HepG2 (cell line): ENCODE results near the gene RNPC3. TPM values are rescaled to one million over a fixed set of nuclear protein-coding genes. Genes with fewer than 3 reads are reported as not detected.

Source experiments
- ATF4 ChIP-seq, 2 experiments: fragments of 450-650 bp in 1 of 2; sonication (generic) in 1 of 2; formaldehyde crosslinking; IDR thresholded peaks; 2 replicates each; pipeline versions ENCODE4 v1.5.0 to v1.8.0; 2020 to 2022; ENCODE audit warnings: mild to moderate bottlenecking in 1 of 2, missing genetic modification reagents in 1 of 2
- CHD4 ChIP-seq: fragments of 200-600 bp; sonication (generic); IDR thresholded peaks from 2 replicates; pipeline ENCODE4 v1.7.0; 2017; ENCODE audit warnings: mild to moderate bottlenecking, low read length, borderline replicate concordance
- ELK4 ChIP-seq: sonication (generic); formaldehyde crosslinking; IDR thresholded peaks from 2 replicates; pipeline ENCODE4 v1.9.0; 2021; ENCODE audit warnings: missing genetic modification reagents, borderline replicate concordance
- HMG20B ChIP-seq: conservative IDR thresholded peaks from 2 replicates; pipeline ENCODE4 v1.6.1; 2016; ENCODE audit warnings: missing genetic modification reagents, missing compliant biosample characterization
- HMGXB3 ChIP-seq: sonication (generic); formaldehyde crosslinking; IDR thresholded peaks from 2 replicates; pipeline ENCODE4 v1.4.0; 2020; ENCODE audit warnings: missing genetic modification reagents, borderline replicate concordance
- KLF12 ChIP-seq: sonication (generic); formaldehyde crosslinking; IDR thresholded peaks from 2 replicates; pipeline ENCODE4 v1.4.0; 2020; ENCODE audit warnings: missing genetic modification reagents, borderline replicate concordance
- KLF9 ChIP-seq: IDR thresholded peaks from 2 replicates; pipeline ENCODE4 v1.6.1; 2016; ENCODE audit warnings: low read depth
- KMT2B ChIP-seq: IDR thresholded peaks from 2 replicates; pipeline ENCODE4 v1.6.1; 2016; ENCODE audit warnings: missing genetic modification reagents, missing compliant biosample characterization
- MTF2 ChIP-seq: sonication (generic); formaldehyde crosslinking; IDR thresholded peaks from 2 replicates; pipeline ENCODE4 v1.5.0; 2020; ENCODE audit warnings: missing genetic modification reagents, borderline replicate concordance
- SAP130 ChIP-seq: IDR thresholded peaks from 2 replicates; pipeline ENCODE4 v1.6.1; 2016; ENCODE audit warnings: low read depth
- ZBTB4 ChIP-seq: sonication (generic); formaldehyde crosslinking; IDR thresholded peaks from 2 replicates; pipeline ENCODE4 v1.4.0; 2020; ENCODE audit warnings: missing genetic modification reagents, mild to moderate bottlenecking, borderline replicate concordance
- ZFP90 ChIP-seq: sonication (generic); formaldehyde crosslinking; IDR thresholded peaks from 2 replicates; pipeline ENCODE4 v1.8.0; 2022; ENCODE audit warnings: missing genetic modification reagents, mild to moderate bottlenecking, inconsistent platforms, borderline replicate concordance
- ZNF101 ChIP-seq: sonication (generic); formaldehyde crosslinking; IDR thresholded peaks from 2 replicates; pipeline ENCODE4 v1.4.0; 2020; ENCODE audit warnings: mild to moderate bottlenecking, low read depth, missing genetic modification reagents, borderline replicate concordance
- ZNF160 ChIP-seq: sonication (generic); formaldehyde crosslinking; IDR thresholded peaks from 2 replicates; pipeline ENCODE4 v1.8.0; 2022; ENCODE audit warnings: mild to moderate bottlenecking, inconsistent platforms, missing genetic modification reagents
- ZNF432 ChIP-seq: sonication (generic); formaldehyde crosslinking; IDR thresholded peaks from 2 replicates; pipeline ENCODE4 v1.5.0; 2020; ENCODE audit warnings: missing genetic modification reagents, mild to moderate bottlenecking, borderline replicate concordance
- polyA plus RNA-seq, 8 experiments: library from polyadenylated mRNA; depleted of rRNA in 3 of 8; stranded (reverse) in 7 of 8; unstranded in 1 of 8; fragments of >200 nt; fragmentation: Illumina TruSeq in 4 of 8; extraction: Trizol in 4 of 8; gene quantifications; 2 replicates each; pipeline versions ENCODE4 v1.2.1 to v1.2.3, GENCODE V29; 2011 to 2016; ENCODE audit warnings: low read depth in 4 of 8, missing spikeins in 1 of 8, mixed read lengths in 1 of 8; ENCODE audit not compliant: insufficient read depth in 1 of 8
- total RNA-seq, 5 experiments: library from RNA; depleted of rRNA; stranded (reverse); fragments of >200 nt; fragmentation: Illumina TruSeq; extraction: Trizol; gene quantifications; 2 replicates each; pipeline ENCODE4 v1.2.3, GENCODE V29; 2016; ENCODE audit warnings: low read depth in 1 of 5

Gene RNPC3
- total and polyA plus RNA-seq, 2 of the 13 experiments (the other 11 are each of a cell fraction or from before 2014, with no cell fraction given), result 9.1 to 22.1 TPM

- TF ChIP-seq ZNF160 (CRISPR knock-in tag) (no peak), ATF4 (CRISPR knock-in tag; IDR thresholded peaks at IDR 0.05) (no peak), ZNF101 (CRISPR knock-in tag) (no peak), HMG20B (CRISPR knock-in tag) (no peak), SAP130 (CRISPR knock-in tag) (peak; percentile 84), KLF9 (CRISPR knock-in tag) (no peak), MTF2 (CRISPR knock-in tag) (no peak), ZBTB4 (CRISPR knock-in tag) (no peak), KMT2B (CRISPR knock-in tag) (peak; percentile 83), HMGXB3 (0 out of 2 replicates have a peak, but pooled peaks have one; percentile 50), CHD4 (0 out of 2 replicates have a peak, but pooled peaks have one; percentile 9), ZNF432 (CRISPR knock-in tag) (no peak), ELK4 (no peak), KLF12 (CRISPR knock-in tag) (peak; percentile 27; the same call in 1 of the 2 replicates), ZFP90 (CRISPR knock-in tag) (0 out of 2 replicates have a peak, but pooled peaks have one; percentile 32)
Measured at GRCh38 chr1:103525607-103526507, at the start of gene RNPC3 (continued).
